Stimulated activated CD4-positive, alpha-beta T cell treated with anti-CD3 and anti-CD28 coated beads, Interleukin-1b, Interleukin-23, amount 100 ng/mL, for 24 hours (primary cell): ENCODE results near the gene OR4F29.
"Not testable (repeated sequence)": the region's sequence is repeated elsewhere in the genome, so short reads cannot be mapped to it uniquely, and the experiment has no call there.

ENCODE experiments used
- DNase-seq, 4 experiments: peaks; one replicate each; pipeline ENCODE4 v3.0.0-alpha.2; 2020; ENCODE audit warnings: low read depth in 4 of 4, low spot score in 1 of 4

Gene OR4F29, protein sequence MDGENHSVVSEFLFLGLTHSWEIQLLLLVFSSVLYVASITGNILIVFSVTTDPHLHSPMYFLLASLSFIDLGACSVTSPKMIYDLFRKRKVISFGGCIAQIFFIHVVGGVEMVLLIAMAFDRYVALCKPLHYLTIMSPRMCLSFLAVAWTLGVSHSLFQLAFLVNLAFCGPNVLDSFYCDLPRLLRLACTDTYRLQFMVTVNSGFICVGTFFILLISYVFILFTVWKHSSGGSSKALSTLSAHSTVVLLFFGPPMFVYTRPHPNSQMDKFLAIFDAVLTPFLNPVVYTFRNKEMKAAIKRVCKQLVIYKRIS

GRCh38 chr1:451578-451977 lies at the start of gene OR4F29:
OR4F29 (minus strand) TSS chr1:451678; CDS start chr1:451678, 0 bp downstream.
- not testable (repeated sequence) for DNase-seq
